Fibroblast of mammary gland (primary cell): Measurements from ENCODE around the gene RHCE.
"Not testable (repeated sequence)": the region's sequence is repeated elsewhere in the genome, so short reads cannot be mapped to it uniquely, and the experiment has no call there.

Experiments
- DNase-seq: peaks from one replicate; pipeline ENCODE4 v3.0.0-alpha.2; 2010; ENCODE audit warnings: low read depth
- H3K4me3 ChIP-seq: 2 replicates; pipeline ENCODE4 v1.5.1; 2011; ENCODE audit warnings: low read depth, mild to moderate bottlenecking, low read length, moderate library complexity; ENCODE audit not compliant: control insufficient read depth
- CTCF ChIP-seq: conservative IDR thresholded peaks from 2 replicates; pipeline ENCODE4 v1.5.1; 2011; ENCODE audit warnings: low read depth, low read length, inconsistent platforms; ENCODE audit not compliant: control insufficient read depth, insufficient read depth

Gene RHCE

GRCh38 chr1:25369241-25369640, 51.4 kb downstream of the RHCE start:
- TF ChIP-seq CTCF: no peak
- no peak overlapping the region for H3K4me3 ChIP-seq
- peak; percentile 28 for DNase-seq

- not testable (repeated sequence) for DNase-seq, H3K4me3 ChIP-seq
Observed at GRCh38 chr1:25362634-25363559, 57.7 kb downstream of the RHCE start.

- no peak for TF ChIP-seq CTCF
- H3K4me3 ChIP-seq: no peak overlapping the region
- no peak for DNase-seq
Observed at GRCh38 chr1:25361901-25362300, 58.7 kb downstream of the RHCE start.

- no peak overlapping the region for H3K4me3 ChIP-seq
- DNase-seq: peak; percentile 82
- no peak for TF ChIP-seq CTCF
Observed at GRCh38 chr1:25360596-25361581, 59.7 kb downstream of the RHCE start.

GRCh38 chr1:25356848-25357247, 63.8 kb downstream of the RHCE start:
- H3K4me3 ChIP-seq: no peak overlapping the region
- TF ChIP-seq CTCF: no peak
- peak; percentile 61 for DNase-seq

- no peak for DNase-seq
- H3K4me3 ChIP-seq: no peak overlapping the region
- no peak for TF ChIP-seq CTCF
Observed at GRCh38 chr1:25356441-25356840, 64.2 kb downstream of the RHCE start.
